Measurements from ENCODE around the gene SNAP23.

Gene SNAP23

GRCh38 chr15:42474827-42475226 lies 20.6 kb upstream of the SNAP23 start:
- H3K27ac ChIP-seq (ENCODE audit: low read length), result no peak overlapping the region
- H3K4me1 ChIP-seq (ENCODE audit: low read length), result no peaks in the 10 kb centered on the region
- no peak overlapping the region for H2AFZ ChIP-seq (ENCODE audit: low read length)
- H3K27me3 ChIP-seq (replicated peaks; ENCODE audit: insufficient read depth, low read length), result no peaks in the 10 kb centered on the region
- no peaks in the 10 kb centered on the region for H3K9me3 ChIP-seq (replicated peaks; ENCODE audit: insufficient read depth, low read length)
- TF ChIP-seq, protein P1, sequence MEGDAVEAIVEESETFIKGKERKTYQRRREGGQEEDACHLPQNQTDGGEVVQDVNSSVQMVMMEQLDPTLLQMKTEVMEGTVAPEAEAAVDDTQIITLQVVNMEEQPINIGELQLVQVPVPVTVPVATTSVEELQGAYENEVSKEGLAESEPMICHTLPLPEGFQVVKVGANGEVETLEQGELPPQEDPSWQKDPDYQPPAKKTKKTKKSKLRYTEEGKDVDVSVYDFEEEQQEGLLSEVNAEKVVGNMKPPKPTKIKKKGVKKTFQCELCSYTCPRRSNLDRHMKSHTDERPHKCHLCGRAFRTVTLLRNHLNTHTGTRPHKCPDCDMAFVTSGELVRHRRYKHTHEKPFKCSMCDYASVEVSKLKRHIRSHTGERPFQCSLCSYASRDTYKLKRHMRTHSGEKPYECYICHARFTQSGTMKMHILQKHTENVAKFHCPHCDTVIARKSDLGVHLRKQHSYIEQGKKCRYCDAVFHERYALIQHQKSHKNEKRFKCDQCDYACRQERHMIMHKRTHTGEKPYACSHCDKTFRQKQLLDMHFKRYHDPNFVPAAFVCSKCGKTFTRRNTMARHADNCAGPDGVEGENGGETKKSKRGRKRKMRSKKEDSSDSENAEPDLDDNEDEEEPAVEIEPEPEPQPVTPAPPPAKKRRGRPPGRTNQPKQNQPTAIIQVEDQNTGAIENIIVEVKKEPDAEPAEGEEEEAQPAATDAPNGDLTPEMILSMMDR (IDR thresholded peaks at IDR 0.05; ENCODE audit: low read length), result no peak
- TF ChIP-seq EZH2 (optimal IDR thresholded peaks at IDR 0.05; ENCODE audit: low read depth, low read length) (no peak), EZH2phosphoT487 (IDR thresholded peaks at IDR 0.05; ENCODE audit: low read length) (no peak)
- no peaks in the 10 kb centered on the region for H3K9me2 ChIP-seq (replicated peaks; ENCODE audit: insufficient read depth, low read length)
- H3K36me3 ChIP-seq (replicated peaks; ENCODE audit: insufficient read depth, low read length), result no peaks in the 10 kb centered on the region; the same call in 1 of the 2 replicates
- DNase-seq, result no peak
- H3F3A ChIP-seq (ENCODE audit: insufficient read depth, low read length), result peaks cover 5% of the 10 kb centered on the region; the same call in 1 of the 2 replicates
- no peak overlapping the region for H3K4me3 ChIP-seq (ENCODE audit: low read length)
- H3K9ac ChIP-seq (ENCODE audit: low read length), result no peak overlapping the region
- peaks cover 17% of the 10 kb centered on the region for H3K79me2 ChIP-seq (ENCODE audit: low read length)
- no peaks in the 10 kb centered on the region for H4K20me1 ChIP-seq (ENCODE audit: insufficient read depth, low read length)
- H3K4me2 ChIP-seq (ENCODE audit: low read depth, low read length), result no peak overlapping the region

GRCh38 chr15:42482701-42483100 lies 12.7 kb upstream of the SNAP23 start:
- no peaks in the 10 kb centered on the region for H3F3A ChIP-seq (ENCODE audit: insufficient read depth, low read length)
- H3K36me3 ChIP-seq (replicated peaks; ENCODE audit: insufficient read depth, low read length), result no peaks in the 10 kb centered on the region
- no peak overlapping the region for H3K27ac ChIP-seq (ENCODE audit: low read length)
- H3K9me2 ChIP-seq (replicated peaks; ENCODE audit: insufficient read depth, low read length), result no peaks in the 10 kb centered on the region
- no peak overlapping the region for H3K4me3 ChIP-seq (ENCODE audit: low read length)
- no peaks in the 10 kb centered on the region for H3K4me1 ChIP-seq (ENCODE audit: low read length)
- no peak for DNase-seq
- H2AFZ ChIP-seq (ENCODE audit: low read length), result no peak overlapping the region
- no peaks in the 10 kb centered on the region for H3K27me3 ChIP-seq (replicated peaks; ENCODE audit: insufficient read depth, low read length)
- no peak overlapping the region for H3K4me2 ChIP-seq (ENCODE audit: low read depth, low read length)
- no peak for TF ChIP-seq EZH2phosphoT487 (IDR thresholded peaks at IDR 0.05; ENCODE audit: low read length)
- TF ChIP-seq, protein P1 (IDR thresholded peaks at IDR 0.05; ENCODE audit: low read length), result no peak
- no peak for TF ChIP-seq EZH2 (optimal IDR thresholded peaks at IDR 0.05; ENCODE audit: low read depth, low read length)
- H3K9me3 ChIP-seq (replicated peaks; ENCODE audit: insufficient read depth, low read length), result no peaks in the 10 kb centered on the region
- H3K79me2 ChIP-seq (ENCODE audit: low read length), result peaks cover 44% of the 10 kb centered on the region
- no peaks in the 10 kb centered on the region for H4K20me1 ChIP-seq (ENCODE audit: insufficient read depth, low read length)
- H3K9ac ChIP-seq (ENCODE audit: low read length), result no peak overlapping the region

DNA sequence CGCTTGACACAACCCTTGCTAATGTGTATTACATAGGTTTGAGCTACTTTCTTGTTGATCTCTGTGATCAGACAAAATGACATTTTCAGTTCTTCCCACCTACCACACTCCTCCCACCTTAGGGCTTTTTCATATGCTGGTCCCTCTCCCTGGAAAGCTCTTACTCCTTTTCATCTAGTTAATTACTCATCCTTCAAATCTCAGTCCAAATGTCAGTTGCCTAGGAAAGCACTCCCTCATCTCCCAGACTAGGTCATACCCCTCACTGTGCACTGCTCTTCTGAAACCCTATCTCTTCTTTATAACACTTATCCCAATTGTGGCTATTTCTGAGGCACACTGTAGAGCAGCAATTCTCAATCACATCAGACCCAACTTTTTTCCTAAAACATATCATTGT lies 11.8 kb upstream of the SNAP23 start:
- H3F3A ChIP-seq (ENCODE audit: insufficient read depth, low read length), result no peaks in the 10 kb centered on the region
- TF ChIP-seq EZH2phosphoT487 (IDR thresholded peaks at IDR 0.05; ENCODE audit: low read length), result no peak
- TF ChIP-seq EZH2 (optimal IDR thresholded peaks at IDR 0.05; ENCODE audit: low read depth, low read length), result no peak
- TF ChIP-seq, protein P1 (IDR thresholded peaks at IDR 0.05; ENCODE audit: low read length), result no peak
- H3K9me3 ChIP-seq (replicated peaks; ENCODE audit: insufficient read depth, low read length), result no peaks in the 10 kb centered on the region
- no peak for DNase-seq
- H3K27ac ChIP-seq (ENCODE audit: low read length), result no peak overlapping the region
- H4K20me1 ChIP-seq (ENCODE audit: insufficient read depth, low read length), result no peaks in the 10 kb centered on the region
- H3K9me2 ChIP-seq (replicated peaks; ENCODE audit: insufficient read depth, low read length), result no peaks in the 10 kb centered on the region
- H2AFZ ChIP-seq (ENCODE audit: low read length), result no peak overlapping the region
- no peak overlapping the region for H3K4me3 ChIP-seq (ENCODE audit: low read length)
- no peaks in the 10 kb centered on the region for H3K27me3 ChIP-seq (replicated peaks; ENCODE audit: insufficient read depth, low read length)
- H3K9ac ChIP-seq (ENCODE audit: low read length), result no peak overlapping the region
- H3K36me3 ChIP-seq (replicated peaks; ENCODE audit: insufficient read depth, low read length), result no peaks in the 10 kb centered on the region
- H3K79me2 ChIP-seq (ENCODE audit: low read length), result peaks cover 54% of the 10 kb centered on the region
- H3K4me1 ChIP-seq (ENCODE audit: low read length), result no peaks in the 10 kb centered on the region
- no peak overlapping the region for H3K4me2 ChIP-seq (ENCODE audit: low read depth, low read length)
